Measurements from ENCODE around the gene ZNF638. TPM values are rescaled to one million over a fixed set of nuclear protein-coding genes. Genes with fewer than 3 reads are reported as not detected.
"Not testable (repeated sequence)": the region's sequence is repeated elsewhere in the genome, so short reads cannot be mapped to it uniquely, and the experiment has no call there.

Gene ZNF638
- total and polyA plus RNA-seq, 9 of the 15 experiments (the other 6 are each of a cell fraction or from before 2014, with no cell fraction given), result 53.3 to 165 (median 98.8) TPM

DNA sequence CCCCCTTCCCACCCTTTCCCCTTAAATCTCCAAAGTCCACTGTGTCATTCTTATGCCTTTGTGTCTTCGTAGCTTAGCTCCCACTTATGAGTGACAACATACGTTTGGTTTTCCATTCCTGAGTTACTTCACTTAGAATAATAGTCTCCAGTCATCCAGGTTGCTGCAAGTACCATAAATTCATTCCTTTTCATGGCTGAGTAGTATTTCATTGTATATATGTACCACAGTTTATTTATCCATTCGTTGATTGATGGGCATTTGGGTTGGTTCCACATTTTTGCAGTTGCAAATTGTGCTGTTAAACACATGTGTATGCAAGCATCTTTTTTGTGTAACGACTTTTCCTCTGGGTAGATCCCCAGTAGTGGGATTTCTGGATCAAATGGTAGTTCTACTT, 14.5 kb upstream of the ZNF638 start:
- ChIA-PET POLR2A (interaction anchor here (0.6 kb wide), 1 partner anchor 26 kb away, joined by 3 read pairs; no protein-coding TSS in a partner anchor), CTCF (ENCODE audit: low intra/inter-chr PET ratio) (no interaction called here)
- intact Hi-C loops (cut with micrococcal nuclease) (no loop called here), in situ Hi-C loops (cut with MboI) (no loop called here)
- WGBS (ENCODE audit: insufficient coverage, low coverage, missing lambda C conversion rate), result 2% methylated on average over 4 of the region's 4 CpGs
- BruUV-seq (replicated peaks), result no TSS peak
- FAIRE-seq (no peak), DNase-seq (ENCODE audit: extremely low read depth in 1 of 4, low spot score in 3 of 4) (no peak), ATAC-seq (no peak)
- Histone ChIP-seq H3K27ac (ENCODE audit: extremely low read depth, low read depth, low read length) (no peak overlapping the region), H3K36me3 (ENCODE audit: control insufficient read depth, insufficient read depth, low read length) (no peaks in the 10 kb centered on the region), H3K4me3 (no peak overlapping the region), H3K9me3 (replicated peaks; ENCODE audit: control insufficient read depth, insufficient read depth, low read depth, low read length) (peaks cover 6% of the 10 kb centered on the region), H3K27me3 (ENCODE audit: control insufficient read depth in 2 of 2, insufficient read depth in 2 of 2, low read length in 2 of 2) (no peaks in the 10 kb centered on the region), H3K79me2 (ENCODE audit: control insufficient read depth, insufficient read depth, low read length) (no peaks in the 10 kb centered on the region), H3K4me2 (ENCODE audit: insufficient read depth, low read length) (no peak overlapping the region), H4K20me1 (replicated peaks; ENCODE audit: control insufficient read depth, insufficient read depth, low read length) (no peaks in the 10 kb centered on the region), H2AFZ (ENCODE audit: low read depth, low read length) (no peak overlapping the region), H3K9ac (ENCODE audit: insufficient read depth in 1 of 2, low read depth in 2 of 2, low read length in 2 of 2) (no peak overlapping the region), H3K4me1 (replicated peaks in 1 of 2; ENCODE audit: control insufficient read depth in 2 of 2, insufficient read depth in 2 of 2, low read length in 2 of 2) (no peaks in the 10 kb centered on the region), H3K9me1 (ENCODE audit: control insufficient read depth, insufficient read depth, low read length) (no peaks in the 10 kb centered on the region)
- TF ChIP-seq RBM25 (IDR thresholded peaks at IDR 0.05; ENCODE audit: low read depth, low read length, severe bottlenecking) (peak; percentile 22), SMAD3 (CRISPR knock-in tag; conservative IDR thresholded peaks at IDR 0.05) (no peak), ZNF146 (CRISPR knock-in tag; IDR thresholded peaks at IDR 0.05; ENCODE audit: unreplicated experiment) (peak; percentile 53)

GRCh38 chr2:71317900-71318299, 13.7 kb upstream of the ZNF638 start:
- intact Hi-C loops (cut with micrococcal nuclease); H3K36me3 ChIP-seq (ENCODE audit: control insufficient read depth, insufficient read depth, low read length); BruUV-seq (replicated peaks); H3K4me2 ChIP-seq (ENCODE audit: insufficient read depth, low read length); H2AFZ ChIP-seq (ENCODE audit: low read depth, low read length); H3K9ac ChIP-seq (ENCODE audit: insufficient read depth in 1 of 2, low read depth in 2 of 2, low read length in 2 of 2); H3K79me2 ChIP-seq (ENCODE audit: control insufficient read depth, insufficient read depth, low read length); H3K9me1 ChIP-seq (ENCODE audit: control insufficient read depth, insufficient read depth, low read length); FAIRE-seq; H3K9me3 ChIP-seq (replicated peaks; ENCODE audit: control insufficient read depth, insufficient read depth, low read depth, low read length); ATAC-seq; DNase-seq (ENCODE audit: extremely low read depth in 1 of 4, low spot score in 3 of 4); in situ Hi-C loops (cut with MboI); POLR2A ChIA-PET; H3K27ac ChIP-seq (ENCODE audit: extremely low read depth, low read depth, low read length); CTCF ChIA-PET (ENCODE audit: low intra/inter-chr PET ratio); H4K20me1 ChIP-seq (replicated peaks; ENCODE audit: control insufficient read depth, insufficient read depth, low read length); H3K4me1 ChIP-seq (replicated peaks in 1 of 2; ENCODE audit: control insufficient read depth in 2 of 2, insufficient read depth in 2 of 2, low read length in 2 of 2); H3K4me3 ChIP-seq; H3K27me3 ChIP-seq (ENCODE audit: control insufficient read depth in 2 of 2, insufficient read depth in 2 of 2, low read length in 2 of 2): not testable (repeated sequence)
- TF ChIP-seq CBX5 (IDR thresholded peaks at IDR 0.05; ENCODE audit: borderline replicate concordance, low read depth) (peak; percentile 55; the same call in 1 of the 2 replicates), TRIM28 (IDR thresholded peaks at IDR 0.05) (0 out of 2 replicates have a peak, but pooled peaks have one; percentile 27)
- 0% methylated on average over 4 of the region's 4 CpGs for WGBS (ENCODE audit: insufficient coverage, low coverage, missing lambda C conversion rate)

Measured in K562 (cell line).